ENCODE data around the gene ABLIM1.

The ABLIM1 gene

GRCh38 chr10:114556236-114557122 is 101.6 kb downstream of the ABLIM1 start:
- TF ChIP-seq POLR2A (IDR thresholded peaks at IDR 0.05; ENCODE audit: low read length) (no peak), GATA1 (IDR thresholded peaks at IDR 0.05; ENCODE audit: low read depth, low read length) (no peak)

GRCh38 chr10:114553436-114553835 is 104.6 kb downstream of the ABLIM1 start:
- TF ChIP-seq POLR2A (IDR thresholded peaks at IDR 0.05; ENCODE audit: low read length) (no peak), GATA1 (IDR thresholded peaks at IDR 0.05; ENCODE audit: low read depth, low read length) (no peak)
- DNase-seq: no peak

More at GRCh38 chr10:114556236-114557122, 101.6 kb downstream of the ABLIM1 start:
- DNase-seq: peak in 1 of 2 experiments; percentile 14

GRCh38 chr10:114552050-114552449 is 106.0 kb downstream of the ABLIM1 start:
- no peak for DNase-seq
- TF ChIP-seq POLR2A (IDR thresholded peaks at IDR 0.05; ENCODE audit: low read length): no peak
- TF ChIP-seq GATA1 (IDR thresholded peaks at IDR 0.05; ENCODE audit: low read depth, low read length): no peak

GRCh38 chr10:114551636-114551972 is 106.5 kb downstream of the ABLIM1 start:
- DNase-seq: no peak
- TF ChIP-seq GATA1 (IDR thresholded peaks at IDR 0.05; ENCODE audit: low read depth, low read length) (no peak), POLR2A (IDR thresholded peaks at IDR 0.05; ENCODE audit: low read length) (no peak)

- peak; percentile 6 to 38 for DNase-seq
- TF ChIP-seq GATA1 (IDR thresholded peaks at IDR 0.05; ENCODE audit: low read depth, low read length): no peak
- TF ChIP-seq POLR2A (IDR thresholded peaks at IDR 0.05; ENCODE audit: low read length): no peak
These were observed 107.1 kb downstream of the ABLIM1 start for GRCh38 chr10:114550756-114551635.

- no peak for TF ChIP-seq POLR2A (IDR thresholded peaks at IDR 0.05; ENCODE audit: low read length)
- TF ChIP-seq GATA1 (IDR thresholded peaks at IDR 0.05; ENCODE audit: low read depth, low read length): no peak
- no peak for DNase-seq
These were observed 109.4 kb downstream of the ABLIM1 start for GRCh38 chr10:114548662-114549061.

- no peak for DNase-seq
- TF ChIP-seq GATA1 (IDR thresholded peaks at IDR 0.05; ENCODE audit: low read depth, low read length): no peak
- no peak for TF ChIP-seq POLR2A (IDR thresholded peaks at IDR 0.05; ENCODE audit: low read length)
These were observed 110.6 kb downstream of the ABLIM1 start for GRCh38 chr10:114547514-114547913.

GRCh38 chr10:114547056-114547455 is 111.0 kb downstream of the ABLIM1 start:
- TF ChIP-seq POLR2A (IDR thresholded peaks at IDR 0.05; ENCODE audit: low read length) (no peak), GATA1 (IDR thresholded peaks at IDR 0.05; ENCODE audit: low read depth, low read length) (no peak)
- no peak for DNase-seq

- DNase-seq: no peak
- TF ChIP-seq GATA1 (IDR thresholded peaks at IDR 0.05; ENCODE audit: low read depth, low read length) (no peak), POLR2A (IDR thresholded peaks at IDR 0.05; ENCODE audit: low read length) (no peak)
These were observed 112.3 kb downstream of the ABLIM1 start for GRCh38 chr10:114545819-114546218.

GRCh38 chr10:114545071-114545470 is 113.0 kb downstream of the ABLIM1 start:
- no peak for TF ChIP-seq GATA1 (IDR thresholded peaks at IDR 0.05; ENCODE audit: low read depth, low read length)
- TF ChIP-seq POLR2A (IDR thresholded peaks at IDR 0.05; ENCODE audit: low read length): no peak
- no peak for DNase-seq

GRCh38 chr10:114544045-114544659 is 113.9 kb downstream of the ABLIM1 start:
- no peak for DNase-seq
- TF ChIP-seq GATA1 (IDR thresholded peaks at IDR 0.05; ENCODE audit: low read depth, low read length) (no peak), POLR2A (IDR thresholded peaks at IDR 0.05; ENCODE audit: low read length) (no peak)

GRCh38 chr10:114543456-114543855 is 114.6 kb downstream of the ABLIM1 start:
- DNase-seq: no peak
- TF ChIP-seq POLR2A (IDR thresholded peaks at IDR 0.05; ENCODE audit: low read length): no peak
- TF ChIP-seq GATA1 (IDR thresholded peaks at IDR 0.05; ENCODE audit: low read depth, low read length): no peak

- no peak for TF ChIP-seq POLR2A (IDR thresholded peaks at IDR 0.05; ENCODE audit: low read length)
- TF ChIP-seq GATA1 (IDR thresholded peaks at IDR 0.05; ENCODE audit: low read depth, low read length): no peak
- DNase-seq: no peak
These were observed 115.7 kb downstream of the ABLIM1 start for GRCh38 chr10:114542373-114542772.

GRCh38 chr10:114541797-114542160 is 116.3 kb downstream of the ABLIM1 start:
- no peak for DNase-seq
- TF ChIP-seq POLR2A (IDR thresholded peaks at IDR 0.05; ENCODE audit: low read length): no peak
- no peak for TF ChIP-seq GATA1 (IDR thresholded peaks at IDR 0.05; ENCODE audit: low read depth, low read length)

Measured in erythroblast (primary cell).